ENCODE results near the gene TPRN.

The TPRN gene

GRCh38 chr9:137173796-137174664 lies 26.5 kb downstream of the TPRN start:
- DNase-seq (ENCODE audit: low read depth, low spot score), result no peak

- no peak for DNase-seq (ENCODE audit: low read depth, low spot score)
These were observed 27.4 kb downstream of the TPRN start for GRCh38 chr9:137172901-137173795.

DNA sequence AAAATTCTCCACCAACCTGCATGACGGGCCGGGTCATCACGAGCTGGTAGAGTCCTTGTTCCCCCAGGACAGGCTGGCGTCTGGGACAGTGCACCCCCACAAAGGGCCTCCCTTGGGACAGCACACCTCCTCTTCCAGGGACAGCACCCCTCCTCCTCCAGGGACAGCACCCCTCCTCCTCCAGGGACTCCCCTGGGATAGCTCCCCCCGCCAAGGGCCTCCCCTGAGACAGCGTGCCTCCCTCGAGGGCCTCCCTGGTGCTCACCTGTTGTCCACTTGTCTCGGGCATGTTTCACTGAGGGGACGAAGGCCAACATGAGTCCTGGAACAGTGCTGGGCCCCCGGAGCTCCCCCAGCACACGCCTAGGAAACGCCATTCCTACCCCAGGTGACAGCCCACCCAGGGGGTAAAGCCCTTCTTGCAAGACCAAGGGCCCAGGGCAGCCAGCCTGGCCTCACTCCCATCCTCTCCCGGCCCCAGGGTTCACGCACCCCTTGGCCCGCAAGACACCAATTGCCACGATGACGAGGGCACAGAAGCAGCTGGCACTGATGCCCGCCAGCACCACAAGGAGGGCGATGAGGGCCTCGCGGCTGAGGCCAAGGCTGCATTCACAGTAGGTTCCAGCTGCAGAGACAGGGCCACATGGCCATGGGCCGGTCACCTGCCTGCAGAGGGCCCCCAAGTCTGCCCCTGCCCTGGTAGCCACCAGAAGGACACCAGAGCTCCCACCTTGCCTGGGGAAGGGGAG lies 29.2 kb downstream of the TPRN start:
- no peak for DNase-seq (ENCODE audit: low read depth, low spot score)

DNA sequence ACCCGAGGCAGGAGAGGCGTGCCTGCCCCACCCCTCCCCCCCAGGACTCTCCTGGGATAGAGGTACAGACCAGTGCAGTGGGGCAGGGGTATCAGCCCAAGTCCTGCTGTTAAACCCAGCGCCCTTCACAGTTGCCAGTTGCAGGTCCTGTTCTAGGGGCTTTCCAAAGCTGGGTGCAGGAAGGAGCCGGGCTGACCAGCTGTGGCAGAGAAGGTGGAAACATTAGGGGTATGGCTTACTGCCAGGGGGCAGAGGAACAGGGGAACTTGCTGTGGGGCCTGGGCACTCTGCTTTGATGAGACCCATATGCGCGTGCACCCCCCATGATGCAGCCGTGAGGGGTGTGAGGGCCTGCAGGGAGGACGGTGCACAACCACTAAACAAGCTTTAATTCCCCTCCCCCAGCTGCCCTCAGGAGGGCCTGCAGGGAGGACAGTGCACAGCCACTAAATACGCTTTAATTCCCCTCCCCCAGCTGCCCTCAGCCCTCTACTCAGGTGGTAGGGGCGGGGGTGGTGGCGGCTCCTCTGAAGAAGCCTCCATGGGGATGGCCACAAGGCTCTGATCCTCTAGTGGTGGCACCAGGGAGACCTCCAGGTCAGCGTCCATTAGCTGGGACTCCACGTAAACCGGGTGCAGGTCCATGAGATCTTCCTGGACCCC lies 29.9 kb downstream of the TPRN start:
- no peak for DNase-seq (ENCODE audit: low read depth, low spot score)

DNA sequence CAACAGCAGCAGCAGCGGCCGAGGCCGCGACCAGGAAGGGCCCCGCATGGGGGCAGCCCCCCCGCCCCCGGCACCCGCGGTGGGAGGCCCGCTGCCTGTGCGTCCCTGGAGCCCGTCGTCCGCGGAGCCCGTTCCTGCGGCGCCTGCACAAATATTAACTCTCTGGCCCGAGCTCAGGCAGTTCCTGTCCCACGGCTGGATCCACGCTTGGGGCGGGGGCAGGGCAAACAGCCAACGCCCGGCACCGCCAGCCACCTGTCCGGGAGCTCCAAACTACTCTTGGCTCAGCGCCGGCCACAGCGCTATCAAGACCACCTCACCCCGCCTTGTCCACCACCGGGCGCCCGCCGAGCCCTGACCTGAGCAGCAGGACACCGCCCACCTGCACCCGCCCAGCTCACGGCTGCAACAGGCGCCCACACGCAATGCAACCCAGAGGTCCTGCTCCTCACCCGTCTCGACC lies 30.6 kb downstream of the TPRN start, which contains the start of gene LRRC26:
Gene LRRC26 (minus strand): TSS at position 156 of the 463 bp plus-strand sequence. CDS start 108 bp downstream, at position 48.
- no peak for DNase-seq (ENCODE audit: low read depth, low spot score)

GRCh38 chr9:137168904-137169856 lies 31.4 kb downstream of the TPRN start:
- no peak for DNase-seq (ENCODE audit: low read depth, low spot score)

DNA sequence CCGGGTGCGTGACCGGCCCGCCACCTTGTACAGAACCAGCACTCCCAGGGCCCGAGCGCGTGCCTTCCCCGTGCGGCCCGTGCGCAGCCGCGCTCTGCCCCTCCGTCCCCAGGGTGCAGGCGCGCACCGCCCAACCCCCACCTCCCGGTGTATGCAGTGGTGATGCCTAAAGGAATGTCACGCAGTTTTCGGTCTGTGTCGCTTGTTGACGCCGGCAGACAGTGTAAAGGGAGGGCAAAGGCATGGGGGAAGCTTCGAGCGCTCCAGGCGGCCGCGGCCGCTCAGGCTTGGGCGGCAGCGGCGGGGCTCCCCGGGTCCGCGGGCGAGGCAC lies 32.0 kb downstream of the TPRN start:
- no peak for DNase-seq (ENCODE audit: low read depth, low spot score)

- no peak for DNase-seq (ENCODE audit: low read depth, low spot score)
These were observed 32.6 kb downstream of the TPRN start for GRCh38 chr9:137167747-137168572.

DNA sequence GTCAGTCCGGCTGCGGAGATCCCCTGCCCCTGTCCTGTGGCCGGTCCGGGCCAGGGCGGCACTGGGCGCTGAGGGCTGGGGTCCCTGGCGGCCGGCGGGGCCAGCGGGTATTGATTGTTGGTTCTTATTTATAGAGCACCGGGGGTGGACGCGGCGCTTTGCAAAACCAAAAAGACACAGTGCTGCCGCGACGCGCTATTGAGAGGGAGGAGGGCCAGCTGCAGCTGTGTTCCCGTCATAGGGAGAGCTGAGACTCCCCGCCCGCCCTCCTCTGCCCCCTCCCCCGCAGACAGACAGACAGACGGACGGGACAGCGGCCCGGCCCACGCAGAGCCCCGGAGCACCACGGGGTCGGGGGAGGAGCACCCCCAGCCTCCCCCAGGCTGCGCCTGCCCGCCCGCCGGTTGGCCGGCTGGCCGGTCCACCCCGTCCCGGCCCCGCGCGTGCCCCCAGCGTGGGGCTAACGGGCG lies 33.2 kb downstream of the TPRN start:
- no peak for DNase-seq (ENCODE audit: low read depth, low spot score)

- DNase-seq (ENCODE audit: low read depth, low spot score), result no peak
These were observed 33.9 kb downstream of the TPRN start for GRCh38 chr9:137166380-137167229.

DNA sequence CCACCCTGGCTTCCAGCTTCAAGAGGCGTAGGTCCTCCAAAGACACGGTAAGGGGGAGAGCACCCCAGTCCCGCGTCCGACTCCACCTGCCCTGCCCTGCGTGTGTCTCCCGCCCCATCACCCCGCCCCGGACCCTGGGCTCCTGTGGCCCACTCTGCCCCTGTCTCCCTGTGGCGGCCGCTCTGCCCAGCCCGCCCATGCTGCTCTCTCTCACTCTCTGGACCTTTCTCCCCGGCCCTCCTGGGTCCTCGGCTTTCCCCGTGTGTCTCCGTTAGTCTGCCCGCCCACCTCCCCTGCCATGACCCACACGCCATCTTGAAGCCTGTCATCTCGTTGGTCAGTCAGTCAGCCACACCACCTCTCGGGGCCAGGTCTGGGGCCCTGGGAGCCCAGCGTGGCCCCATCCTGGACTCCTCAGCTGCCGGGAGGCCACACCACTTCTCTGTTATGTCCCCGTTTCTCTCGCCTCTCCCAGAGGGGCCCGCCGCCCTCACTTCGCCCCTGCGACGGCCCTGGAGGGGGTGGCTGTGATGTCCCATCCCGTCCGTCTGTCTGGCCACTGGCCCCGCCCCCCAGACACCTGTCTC lies 35.2 kb downstream of the TPRN start:
- no peak for DNase-seq (ENCODE audit: low read depth, low spot score)

DNA sequence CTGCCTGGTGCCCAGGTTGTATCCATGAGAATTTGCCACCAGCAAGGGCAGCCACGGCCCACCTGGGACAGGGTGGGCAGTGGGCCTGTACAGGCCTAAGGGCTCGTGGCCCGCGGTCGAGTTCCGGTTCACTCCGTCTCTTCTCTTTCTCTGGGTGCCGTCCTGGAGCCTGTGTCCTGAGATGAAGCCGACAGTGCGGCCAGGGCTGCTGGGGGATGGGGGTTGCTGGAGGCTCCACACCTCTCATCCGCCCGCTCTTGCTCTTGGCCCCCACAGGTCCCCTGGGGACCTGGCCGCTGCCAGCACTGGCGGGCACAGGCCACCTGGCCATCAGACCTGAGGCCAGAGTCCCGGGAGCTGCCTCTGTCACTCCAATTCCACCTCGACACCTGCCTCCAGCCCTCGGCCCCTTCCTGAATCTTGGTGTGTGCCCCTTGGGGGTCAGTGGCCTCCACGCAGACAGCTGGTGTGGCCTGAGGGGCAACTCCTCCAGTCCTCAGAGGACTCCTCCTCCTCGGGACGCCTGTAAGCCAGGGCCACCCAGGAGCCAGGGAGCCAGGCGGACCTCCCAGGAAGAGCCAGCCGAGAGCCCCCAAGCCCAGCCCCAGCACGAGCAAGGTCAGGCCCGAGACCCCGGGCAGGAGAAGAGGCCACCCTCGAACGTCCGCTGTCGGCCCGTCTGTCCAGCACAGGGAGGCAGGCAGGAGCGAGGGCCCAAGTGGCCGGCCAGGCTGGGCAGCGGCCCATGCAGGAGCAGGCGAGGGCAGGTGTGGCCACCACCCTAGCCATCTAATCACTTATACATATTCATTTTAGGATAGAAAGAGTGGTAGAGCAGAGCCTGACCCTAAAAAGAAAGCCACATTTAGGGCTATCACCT lies 35.9 kb downstream of the TPRN start:
- DNase-seq (ENCODE audit: low read depth, low spot score), result no peak

DNA sequence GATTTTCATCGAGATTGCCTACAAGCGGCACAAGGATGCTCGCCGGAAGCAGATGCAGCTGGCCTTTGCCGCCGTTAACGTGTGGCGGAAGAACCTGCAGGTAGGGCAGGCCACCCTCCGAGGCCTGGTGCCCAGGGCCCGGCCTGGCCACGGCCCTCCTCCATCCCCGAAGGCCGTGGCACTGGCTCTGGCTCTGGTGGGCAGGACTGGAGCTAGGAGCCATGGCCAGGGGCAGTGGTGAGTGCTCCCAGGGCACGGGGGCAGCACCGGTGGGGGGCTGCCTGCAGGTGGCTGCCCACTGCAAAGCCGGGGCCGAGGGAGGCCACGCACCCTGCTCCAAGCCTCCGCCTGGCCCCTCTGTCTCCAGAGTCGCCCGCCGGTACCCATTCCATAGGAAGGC lies 36.7 kb downstream of the TPRN start:
- DNase-seq (ENCODE audit: low read depth, low spot score), result no peak

GRCh38 chr9:137163365-137163715 lies 37.2 kb downstream of the TPRN start:
- no peak for DNase-seq (ENCODE audit: low read depth, low spot score)

DNA sequence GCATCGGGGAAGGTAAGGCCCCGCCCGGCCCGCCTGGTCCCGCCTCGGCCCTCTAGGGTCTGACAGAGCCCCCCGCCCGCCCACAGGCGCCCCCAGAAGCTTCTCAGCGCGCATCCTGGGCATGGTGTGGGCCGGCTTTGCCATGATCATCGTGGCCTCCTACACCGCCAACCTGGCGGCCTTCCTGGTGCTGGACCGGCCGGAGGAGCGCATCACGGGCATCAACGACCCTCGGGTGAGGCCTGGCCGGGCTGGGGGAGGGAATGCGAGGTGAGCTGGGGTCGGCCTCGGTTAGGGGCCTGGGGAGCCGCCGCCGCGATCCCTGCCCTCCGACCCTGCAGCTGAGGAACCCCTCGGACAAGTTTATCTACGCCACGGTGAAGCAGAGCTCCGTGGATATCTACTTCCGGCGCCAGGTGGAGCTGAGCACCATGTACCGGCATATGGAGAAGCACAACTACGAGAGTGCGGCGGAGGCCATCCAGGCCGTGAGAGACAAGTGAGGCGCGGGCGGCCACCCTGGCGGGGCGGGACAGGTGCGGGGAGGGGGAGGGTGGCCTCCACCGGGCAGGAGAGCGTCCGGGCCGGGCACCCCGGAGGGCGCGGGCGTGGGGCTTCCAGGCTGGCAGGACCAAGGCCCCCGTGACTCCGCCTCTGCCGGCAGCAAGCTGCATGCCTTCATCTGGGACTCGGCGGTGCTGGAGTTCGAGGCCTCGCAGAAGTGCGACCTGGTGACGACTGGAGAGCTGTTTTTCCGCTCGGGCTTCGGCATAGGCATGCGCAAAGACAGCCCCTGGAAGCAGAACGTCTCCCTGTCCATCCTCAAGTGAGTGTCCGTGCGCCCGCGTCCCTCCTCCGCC lies 37.8 kb downstream of the TPRN start:
- no peak for DNase-seq (ENCODE audit: low read depth, low spot score)

Data from activated CD4-positive, CD25-positive, alpha-beta regulatory T cell treated with anti-CD3 and anti-CD28 coated beads, Interleukin-2, amount 50 U/mL, for 16 hours (primary cell).